Kidney (tissue), 14 donors: ENCODE data around the gene PRDM16. TPM values are rescaled to one million over a fixed set of nuclear protein-coding genes. Genes with fewer than 3 reads are reported as not detected.
A peak's percentile ranks its signal among the peaks of the same experiment; 100 is the strongest.

Experiments
- DNase-seq, 5 donors: peaks; one replicate each; pipeline ENCODE4 v3.0.0-alpha.2; 2013 to 2020
- FAIRE-seq: peaks from 2 replicates; lab custom pipeline; 2012; peaks lifted over from hg19 to GRCh38; lab: Jason Lieb, UNC
- H3K27ac ChIP-seq, 2 donors: one replicate each; pipeline ENCODE4 v1.7.0; 2013; ENCODE audit warnings: low read depth in 2 of 2, low read length in 2 of 2, inconsistent platforms in 1 of 2
- H3K27me3 ChIP-seq: one replicate; pipeline ENCODE4 v1.7.1; 2013; ENCODE audit warnings: low read length, inconsistent platforms; ENCODE audit not compliant: control insufficient read depth, insufficient read depth
- H3K36me3 ChIP-seq, 3 donors: one replicate each; pipeline versions ENCODE4 v1.7.0 to v1.7.1; 2013; ENCODE audit warnings: low read length in 3 of 3, control low read depth in 1 of 3, inconsistent platforms in 1 of 3; ENCODE audit not compliant: insufficient read depth in 3 of 3, control insufficient read depth in 2 of 3
- H3K4me1 ChIP-seq, 3 donors: one replicate each; pipeline versions ENCODE4 v1.7.0 to v1.7.1; 2013; ENCODE audit warnings: low read length in 3 of 3, inconsistent platforms in 1 of 3, low read depth in 1 of 3; ENCODE audit not compliant: control insufficient read depth in 2 of 3, insufficient read depth in 2 of 3
- H3K4me3 ChIP-seq, 3 donors: one replicate each; pipeline versions ENCODE4 v1.7.0 to v1.8.1; 2013; ENCODE audit warnings: low read length in 3 of 3, control low read depth in 1 of 3, inconsistent platforms in 1 of 3
- H3K9ac ChIP-seq, 3 donors: one replicate each; pipeline versions ENCODE4 v1.7.0 to v1.7.1; 2013; ENCODE audit warnings: low read length in 3 of 3, control low read depth in 1 of 3, inconsistent platforms in 1 of 3
- H3K9me3 ChIP-seq, 3 donors: one replicate each; pipeline versions ENCODE4 v1.7.0 to v1.7.1; 2013; ENCODE audit warnings: low read length in 3 of 3, control low read depth in 1 of 3, inconsistent platforms in 1 of 3; ENCODE audit not compliant: control insufficient read depth in 2 of 3, insufficient read depth in 1 of 3
- intact Hi-C: fragments of 100-400 bp; cut with DNase I; formaldehyde crosslinking; loops from one replicate; pipeline ENCODE4 v1.11.1; 2022
- polyA plus RNA-seq: library from polyadenylated mRNA; stranded (reverse); fragments of 350-450 nt; fragmentation: Illumina TruSeq; extraction: RNeasy Lipid Tissue Mini Kit (QIAGEN cat#74804); gene quantifications from one replicate; pipeline ENCODE4 v1.2.3, GENCODE V29; 2014; ENCODE audit warnings: low read depth, low replicate concordance; ENCODE audit not compliant: insufficient read depth
- total RNA-seq: library from RNA; stranded (reverse); fragmentation: NEBNext Ultra II Directional; extraction: Animal tissue kit (Norgen Biotek cat#: 25700); gene quantifications from one replicate; pipeline ENCODE4 v1.2.1, GENCODE V29; 2021
- TF ChIP-seq, protein P1 (sequence below): IDR thresholded peaks from 3 replicates; pipeline ENCODE4 v1.5.1; 2012; ENCODE audit warnings: mild to moderate bottlenecking, moderate library complexity, borderline replicate concordance; ENCODE audit not compliant: insufficient read depth; ENCODE audit errors: extremely low read depth
- donor health status: control.
- donor health status: control.
- donor health status: control.
- donor health status: control.
- donor health status: control.
- donor health status: DM: yes; HTN: yes; CAD: no.
- donor health status: Normal renal cell carcinoma (clear cell type).

PRDM16 gene
- total and polyA plus RNA-seq, 2 donors from 2014 or later, result 3.0 to 21.9 TPM

DNA sequence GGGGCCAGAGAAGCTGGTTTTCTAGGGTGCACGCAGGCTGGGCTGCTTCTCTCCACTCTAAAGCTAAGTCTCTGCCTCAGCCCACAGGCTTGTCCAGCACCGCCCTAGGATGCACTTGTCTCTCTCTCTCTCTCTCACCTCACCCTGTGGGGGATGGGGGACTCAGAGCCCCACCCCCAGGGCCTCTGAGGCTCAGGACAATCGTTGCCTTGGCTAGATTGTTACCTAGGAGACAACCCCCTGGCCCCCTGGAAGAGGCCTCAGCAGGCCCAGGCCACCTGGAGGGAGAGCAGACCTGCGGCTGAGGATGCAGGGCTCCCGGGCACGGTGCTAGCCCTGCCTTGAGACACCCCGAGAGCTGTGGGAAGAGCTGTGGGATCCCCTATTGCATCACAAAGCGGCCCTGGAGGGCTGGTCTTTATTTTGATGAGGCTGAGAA is 47.8 kb upstream of the PRDM16 start, which contains the start of gene ACTRT2:
ACTRT2 (plus strand) TSS at position 235 of the 439 bp plus-strand sequence. CDS start 220 bp downstream, outside the sequence.
- intact Hi-C loops, result no loop called here
- H3K36me3 ChIP-seq, result peaks cover 0 to 3% (median 0%) of the 10 kb centered on the region in 3 donors
- H3K27me3 ChIP-seq, result no peaks in the 10 kb centered on the region
- H3K9ac ChIP-seq, result no peak within 1 kb of the TSS
- H3K4me1 ChIP-seq, result no peaks in the 10 kb centered on the region
- H3K27ac ChIP-seq, result no peak within 1 kb of the TSS
- TF ChIP-seq, protein P1, sequence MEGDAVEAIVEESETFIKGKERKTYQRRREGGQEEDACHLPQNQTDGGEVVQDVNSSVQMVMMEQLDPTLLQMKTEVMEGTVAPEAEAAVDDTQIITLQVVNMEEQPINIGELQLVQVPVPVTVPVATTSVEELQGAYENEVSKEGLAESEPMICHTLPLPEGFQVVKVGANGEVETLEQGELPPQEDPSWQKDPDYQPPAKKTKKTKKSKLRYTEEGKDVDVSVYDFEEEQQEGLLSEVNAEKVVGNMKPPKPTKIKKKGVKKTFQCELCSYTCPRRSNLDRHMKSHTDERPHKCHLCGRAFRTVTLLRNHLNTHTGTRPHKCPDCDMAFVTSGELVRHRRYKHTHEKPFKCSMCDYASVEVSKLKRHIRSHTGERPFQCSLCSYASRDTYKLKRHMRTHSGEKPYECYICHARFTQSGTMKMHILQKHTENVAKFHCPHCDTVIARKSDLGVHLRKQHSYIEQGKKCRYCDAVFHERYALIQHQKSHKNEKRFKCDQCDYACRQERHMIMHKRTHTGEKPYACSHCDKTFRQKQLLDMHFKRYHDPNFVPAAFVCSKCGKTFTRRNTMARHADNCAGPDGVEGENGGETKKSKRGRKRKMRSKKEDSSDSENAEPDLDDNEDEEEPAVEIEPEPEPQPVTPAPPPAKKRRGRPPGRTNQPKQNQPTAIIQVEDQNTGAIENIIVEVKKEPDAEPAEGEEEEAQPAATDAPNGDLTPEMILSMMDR, result no peak
- no peak within 1 kb of the TSS for H3K4me3 ChIP-seq
- no peak for DNase-seq
- H3K9me3 ChIP-seq, result peaks cover 0 to 5% (median 0%) of the 10 kb centered on the region in 3 donors
- no peak for FAIRE-seq

DNA sequence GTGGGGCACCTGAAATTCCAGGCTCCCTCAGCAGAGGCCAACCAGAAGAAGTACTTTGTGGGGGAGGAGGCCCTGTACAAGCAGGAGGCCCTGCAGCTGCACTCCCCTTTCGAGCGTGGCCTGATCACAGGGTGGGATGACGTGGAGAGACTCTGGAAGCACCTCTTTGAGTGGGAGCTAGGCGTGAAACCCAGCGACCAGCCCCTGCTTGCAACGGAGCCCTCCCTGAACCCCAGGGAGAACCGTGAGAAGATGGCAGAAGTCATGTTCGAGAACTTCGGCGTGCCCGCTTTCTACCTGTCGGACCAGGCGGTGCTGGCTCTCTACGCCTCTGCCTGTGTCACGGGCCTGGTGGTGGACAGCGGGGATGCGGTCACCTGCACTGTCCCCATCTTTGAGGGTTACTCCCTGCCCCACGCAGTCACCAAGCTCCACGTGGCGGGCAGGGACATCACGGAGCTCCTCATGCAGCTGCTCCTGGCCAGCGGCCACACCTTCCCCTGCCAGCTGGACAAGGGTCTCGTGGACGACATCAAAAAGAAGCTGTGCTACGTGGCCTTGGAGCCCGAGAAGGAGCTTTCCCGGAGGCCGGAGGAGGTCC is 47.1 kb upstream of the PRDM16 start:
- Histone ChIP-seq H3K36me3 (peaks cover 0 to 3% (median 0%) of the 10 kb centered on the region in 3 donors), H3K4me3 (no peak overlapping the region), H3K27me3 (no peaks in the 10 kb centered on the region), H3K27ac (no peak overlapping the region), H3K9ac (no peak overlapping the region), H3K9me3 (peaks cover 0 to 5% (median 0%) of the 10 kb centered on the region in 3 donors), H3K4me1 (no peaks in the 10 kb centered on the region)
- intact Hi-C loops, result no loop called here
- FAIRE-seq (no peak), DNase-seq (peak in 1 of 5 donors; percentile 33)
- TF ChIP-seq, protein P1, result no peak

DNA sequence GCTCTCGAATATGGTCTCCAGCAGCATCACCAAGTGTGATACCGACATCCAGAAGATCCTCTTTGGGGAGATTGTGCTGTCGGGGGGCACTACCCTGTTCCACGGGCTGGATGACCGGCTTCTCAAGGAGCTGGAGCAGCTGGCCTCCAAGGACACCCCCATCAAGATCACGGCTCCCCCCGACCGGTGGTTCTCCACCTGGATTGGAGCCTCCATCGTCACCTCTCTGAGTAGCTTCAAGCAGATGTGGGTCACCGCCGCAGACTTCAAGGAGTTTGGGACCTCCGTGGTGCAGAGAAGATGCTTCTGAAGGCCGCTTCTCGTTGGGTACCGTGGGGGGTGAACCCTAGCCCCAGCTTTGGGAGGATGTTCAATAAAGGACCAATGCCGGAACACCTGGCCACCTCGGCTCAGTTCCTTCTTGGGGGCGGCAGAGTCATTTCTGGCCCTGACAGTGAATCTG is 46.5 kb upstream of the PRDM16 start:
- TF ChIP-seq, protein P1, result no peak
- H3K27ac ChIP-seq, result no peak overlapping the region
- FAIRE-seq (no peak), DNase-seq (no peak)
- H3K4me3 ChIP-seq, result no peak overlapping the region
- H3K36me3 ChIP-seq, result peaks cover 0 to 3% (median 0%) of the 10 kb centered on the region in 3 donors
- no peaks in the 10 kb centered on the region for H3K4me1 ChIP-seq
- H3K9ac ChIP-seq, result no peak overlapping the region
- peaks cover 0 to 5% (median 0%) of the 10 kb centered on the region in 3 donors for H3K9me3 ChIP-seq
- intact Hi-C loops, result no loop called here
- no peaks in the 10 kb centered on the region for H3K27me3 ChIP-seq
